Stimulated activated CD8-positive, alpha-beta memory T cell treated with anti-CD3 and anti-CD28 coated beads, Interleukin-12 subunit alpha, Interleukin-12 subunit beta, amount 100 ng/mL, for 24 hours (primary cell): ENCODE results near the gene SNPH.
"Not testable (repeated sequence)": the region's sequence is repeated elsewhere in the genome, so short reads cannot be mapped to it uniquely, and the experiment has no call there.

Experiments used
- DNase-seq: peaks from one replicate; pipeline ENCODE4 v3.0.0-alpha.2; 2020; ENCODE audit errors: extremely low read depth

Gene SNPH

GRCh38 chr20:1337441-1337840, 71.3 kb downstream of the SNPH start:
- DNase-seq: no peak

GRCh38 chr20:1338096-1338495, 72.0 kb downstream of the SNPH start:
- no peak for DNase-seq

GRCh38 chr20:1338801-1339200, 72.7 kb downstream of the SNPH start:
- DNase-seq: no peak

- no peak for DNase-seq
Measured at GRCh38 chr20:1341561-1342265, 75.6 kb downstream of the SNPH start.

- not testable (repeated sequence) for DNase-seq
Measured at GRCh38 chr20:1343446-1344124, 77.5 kb downstream of the SNPH start.

GRCh38 chr20:1345030-1345755, 79.1 kb downstream of the SNPH start:
- DNase-seq: no peak

- no peak for DNase-seq
Measured at GRCh38 chr20:1345756-1346093, 79.6 kb downstream of the SNPH start.

GRCh38 chr20:1346315-1346969, 80.3 kb downstream of the SNPH start:
- no peak for DNase-seq

- DNase-seq: no peak
Measured at GRCh38 chr20:1353956-1354355, 87.9 kb downstream of the SNPH start.

GRCh38 chr20:1357921-1358671, 92.0 kb downstream of the SNPH start:
- DNase-seq: no peak
